Mucosa of descending colon (tissue), 3 donors: ENCODE data around the gene INS. TPM values are rescaled to one million over a fixed set of nuclear protein-coding genes. Genes with fewer than 3 reads are reported as not detected.

Source experiments
- ATAC-seq: fragments of 200-7000 bp; cut with Tn5 transposase; one replicate; pipeline ENCODE4 v1.9.1; 2020; ENCODE audit warnings: mild to moderate bottlenecking, moderate library complexity
- DNase-seq, 3 donors: peaks; one replicate each; pipeline ENCODE4 v3.0.0-alpha.2; 2020
- H3K36me3 ChIP-seq: fragments of 200-600 bp; one replicate; pipeline ENCODE4 v1.8.0; 2021; ENCODE audit warnings: low read depth, mild to moderate bottlenecking
- H3K4me1 ChIP-seq: fragments of 200-600 bp; one replicate; pipeline ENCODE4 v1.8.0; 2021; ENCODE audit warnings: low read depth, mild to moderate bottlenecking
- H3K4me3 ChIP-seq: fragments of 200-600 bp; one replicate; pipeline ENCODE4 v1.8.0; 2021; ENCODE audit warnings: mild to moderate bottlenecking
- H3K9me3 ChIP-seq: fragments of 200-600 bp; one replicate; pipeline ENCODE4 v1.8.0; 2021; ENCODE audit warnings: mild to moderate bottlenecking
- intact Hi-C, 2 donors: fragments of 100-400 bp; cut with DNase I in 1 of 2; cut with micrococcal nuclease in 1 of 2; formaldehyde crosslinking; loops; one replicate each; pipeline versions ENCODE4 v1.11.0 to v1.11.1; 2022; cut with DNase I, micrococcal nuclease
- total RNA-seq, 3 donors: library from RNA; stranded (reverse); fragmentation: NEBNext Ultra II Directional in 2 of 3; extraction: Animal tissue kit (Norgen Biotek cat#: 25700) in 2 of 3; gene quantifications; one replicate each; pipeline versions ENCODE4 v1.2.1 to v1.2.4, GENCODE V29; 2021 to 2023
- TF ChIP-seq, protein P1 (sequence below): fragments of 200-600 bp; IDR thresholded peaks from one replicate; pipeline ENCODE4 v1.8.0; 2022; ENCODE audit warnings: antibody characterized with exemption, mild to moderate bottlenecking
- donor health status: DM: no; HTN: no; CAD: no; lungs with moderate emphysema.
- donor health status: DM: no; HTN: no; CAD: no.
- donor health status: DM: no; HTN: yes; CAD: no.

Gene INS
- total RNA-seq, 3 donors from 2014 or later = not detected

DNA sequence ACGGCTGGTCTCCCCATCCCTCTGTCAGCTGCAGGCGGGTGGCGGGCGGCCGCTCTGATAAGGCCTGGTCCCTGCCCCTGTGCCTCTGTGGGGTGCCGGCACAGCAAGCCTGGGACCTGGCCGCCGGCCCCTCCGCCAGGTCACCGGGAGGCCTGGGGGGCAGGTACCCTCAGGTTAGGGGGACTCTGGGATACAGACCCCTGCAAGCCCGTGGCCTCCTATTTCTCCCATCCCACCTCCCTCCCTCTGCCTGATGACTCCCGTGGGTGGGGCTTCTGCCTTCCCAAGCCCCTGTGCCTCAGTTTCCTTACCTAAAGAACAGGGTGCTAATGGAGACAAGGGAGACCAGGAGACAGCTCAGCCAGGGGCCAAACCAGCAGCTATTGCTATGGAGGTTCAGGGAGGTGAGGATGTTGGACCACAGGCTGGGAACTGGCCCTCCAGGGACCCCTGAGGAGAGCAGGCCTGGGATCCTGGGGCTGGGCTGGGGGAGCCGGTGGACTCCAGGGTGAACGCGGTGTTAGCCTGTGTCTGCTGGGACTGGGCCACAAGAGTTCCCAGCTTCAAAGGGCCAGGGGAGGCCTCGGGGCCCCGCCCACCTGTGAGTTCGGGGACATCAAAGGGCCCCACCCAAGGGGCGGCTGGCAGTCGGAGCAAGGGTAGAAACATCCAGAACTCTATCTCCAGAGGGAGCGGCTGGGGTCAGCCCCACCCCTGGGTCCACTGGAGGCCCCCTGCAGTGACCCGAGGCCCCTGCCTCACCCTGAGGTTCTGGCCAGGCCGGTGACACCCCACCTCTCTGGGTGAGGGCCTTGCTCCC lies 42.6 kb upstream of the INS start:
- Histone ChIP-seq H3K36me3 (no peaks in the 10 kb centered on the region), H3K9me3 (no peaks in the 10 kb centered on the region), H3K4me1 (peaks cover 13% of the 10 kb centered on the region), H3K4me3 (no peak overlapping the region)
- DNase-seq = peak; percentile 58 to 63 (median 60)
- TF ChIP-seq, protein P1, sequence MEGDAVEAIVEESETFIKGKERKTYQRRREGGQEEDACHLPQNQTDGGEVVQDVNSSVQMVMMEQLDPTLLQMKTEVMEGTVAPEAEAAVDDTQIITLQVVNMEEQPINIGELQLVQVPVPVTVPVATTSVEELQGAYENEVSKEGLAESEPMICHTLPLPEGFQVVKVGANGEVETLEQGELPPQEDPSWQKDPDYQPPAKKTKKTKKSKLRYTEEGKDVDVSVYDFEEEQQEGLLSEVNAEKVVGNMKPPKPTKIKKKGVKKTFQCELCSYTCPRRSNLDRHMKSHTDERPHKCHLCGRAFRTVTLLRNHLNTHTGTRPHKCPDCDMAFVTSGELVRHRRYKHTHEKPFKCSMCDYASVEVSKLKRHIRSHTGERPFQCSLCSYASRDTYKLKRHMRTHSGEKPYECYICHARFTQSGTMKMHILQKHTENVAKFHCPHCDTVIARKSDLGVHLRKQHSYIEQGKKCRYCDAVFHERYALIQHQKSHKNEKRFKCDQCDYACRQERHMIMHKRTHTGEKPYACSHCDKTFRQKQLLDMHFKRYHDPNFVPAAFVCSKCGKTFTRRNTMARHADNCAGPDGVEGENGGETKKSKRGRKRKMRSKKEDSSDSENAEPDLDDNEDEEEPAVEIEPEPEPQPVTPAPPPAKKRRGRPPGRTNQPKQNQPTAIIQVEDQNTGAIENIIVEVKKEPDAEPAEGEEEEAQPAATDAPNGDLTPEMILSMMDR = no peak
- ATAC-seq = peak; percentile 41
- intact Hi-C loops = loop anchor here in 1 of 2 donors (10.0 kb wide), 1 partner anchor 91 kb away; no protein-coding TSS in a partner anchor

DNA sequence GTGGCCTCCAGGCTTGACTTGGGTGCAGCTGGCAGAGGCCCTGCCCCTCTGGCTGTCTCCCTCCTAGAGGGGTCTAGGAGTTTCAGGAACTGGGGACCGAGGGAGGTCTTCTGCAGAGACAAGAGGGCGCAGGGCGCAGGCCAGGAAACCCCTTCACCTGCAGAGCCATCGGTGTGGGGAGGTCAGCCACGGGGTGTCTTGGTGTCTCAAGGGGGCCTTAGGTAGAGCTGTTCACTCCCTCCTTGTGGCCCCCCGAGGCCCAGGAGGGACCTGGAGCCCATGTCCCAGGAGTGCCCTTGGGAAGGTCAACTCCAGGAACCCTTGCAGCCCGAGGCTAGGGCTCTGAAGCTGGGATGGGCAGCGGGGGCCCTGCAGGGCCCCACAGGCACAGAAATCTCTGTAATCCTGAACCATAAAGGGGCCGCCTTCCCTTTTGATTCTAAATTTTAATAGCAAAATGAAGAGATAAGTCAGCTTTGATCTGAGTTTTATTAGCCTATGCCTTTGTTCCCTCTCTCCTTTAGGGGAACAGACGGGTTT lies 42.0 kb upstream of the INS start:
- no peaks in the 10 kb centered on the region for H3K36me3 ChIP-seq
- peaks cover 13% of the 10 kb centered on the region for H3K4me1 ChIP-seq
- no peak overlapping the region for H3K4me3 ChIP-seq
- ATAC-seq (peak; percentile 32), DNase-seq (peak in 2 of 3 donors; percentile 45 to 47)
- intact Hi-C loops = loop anchor here in 1 of 2 donors (10.0 kb wide), 1 partner anchor 92 kb away; no protein-coding TSS in a partner anchor
- TF ChIP-seq, protein P1 = no peak
- no peaks in the 10 kb centered on the region for H3K9me3 ChIP-seq

- DNase-seq (peak; percentile 85 to 87 (median 85)), ATAC-seq (peak; percentile 82)
- H3K4me1 ChIP-seq = peaks cover 13% of the 10 kb centered on the region
- intact Hi-C loops = loop anchor here in 1 of 2 donors (10.0 kb wide), 1 partner anchor 93 kb away; no protein-coding TSS in a partner anchor
- no peaks in the 10 kb centered on the region for H3K9me3 ChIP-seq
- no peaks in the 10 kb centered on the region for H3K36me3 ChIP-seq
- TF ChIP-seq, protein P1 = no peak
- no peak overlapping the region for H3K4me3 ChIP-seq
These were observed 41.3 kb upstream of the INS start for GRCh38 chr11:2202071-2202899.

GRCh38 chr11:2201542-2201941 lies 40.5 kb upstream of the INS start:
- ATAC-seq = no peak
- TF ChIP-seq, protein P1 = no peak

DNA sequence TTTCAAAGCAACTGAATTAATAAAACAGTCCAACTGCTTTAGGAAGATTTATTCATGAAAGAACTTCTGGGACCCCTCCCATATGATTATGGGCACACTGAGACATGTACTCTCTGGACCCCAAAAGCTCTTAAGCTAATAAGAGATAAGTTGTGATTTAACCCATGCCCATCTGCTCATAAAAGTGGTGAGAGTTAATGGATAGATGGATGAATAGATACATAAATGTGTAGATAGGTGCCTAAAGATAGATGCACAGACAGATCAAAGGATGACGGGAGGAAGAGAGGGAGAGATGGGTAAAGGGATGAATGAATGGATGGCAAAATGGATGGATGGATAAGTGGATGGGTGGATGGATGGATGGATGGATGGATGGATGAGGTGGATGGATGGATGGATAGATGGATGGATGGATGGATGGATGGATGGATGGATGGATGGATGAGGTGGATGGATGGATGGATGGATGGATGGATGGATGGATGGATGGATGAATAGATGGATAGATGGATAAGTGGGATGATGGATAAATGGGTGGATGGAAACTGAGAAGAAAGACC lies 40.0 kb upstream of the INS start:
- no peaks in the 10 kb centered on the region for H3K9me3 ChIP-seq
- ATAC-seq (no peak), DNase-seq (no peak)
- peaks cover 13% of the 10 kb centered on the region for H3K4me1 ChIP-seq
- intact Hi-C loops = loop anchor here in 1 of 2 donors (10.0 kb wide), 1 partner anchor 94 kb away; no protein-coding TSS in a partner anchor
- H3K4me3 ChIP-seq = no peak overlapping the region
- TF ChIP-seq, protein P1 = no peak
- H3K36me3 ChIP-seq = no peaks in the 10 kb centered on the region

More at GRCh38 chr11:2201542-2201941, 40.5 kb upstream of the INS start:
- intact Hi-C loops = loop anchor here in 1 of 2 donors (10.0 kb wide), 1 partner anchor 93 kb away; no protein-coding TSS in a partner anchor
- Histone ChIP-seq H3K36me3 (no peaks in the 10 kb centered on the region), H3K4me3 (no peak overlapping the region), H3K4me1 (peaks cover 13% of the 10 kb centered on the region), H3K9me3 (no peaks in the 10 kb centered on the region)
- peak in 1 of 3 donors; percentile 16 for DNase-seq
